NCI-H1930 (cell line): ENCODE data around the gene CPB2.

Experiments used
- DNase-seq, 2 experiments: peaks; one replicate each; lab custom pipeline; 2025; lab: John Stamatoyannopoulos, UW

Gene CPB2

GRCh38 chr13:46050771-46051170 lies 54.1 kb downstream of the CPB2 start:
- no peak for DNase-seq

GRCh38 chr13:46045424-46045823 lies 59.4 kb downstream of the CPB2 start:
- DNase-seq: no peak

GRCh38 chr13:46043647-46044046 lies 61.2 kb downstream of the CPB2 start:
- DNase-seq: no peak

- DNase-seq: no peak
Observed at GRCh38 chr13:46041419-46041839, 63.4 kb downstream of the CPB2 start.

GRCh38 chr13:46040763-46041162 lies 64.1 kb downstream of the CPB2 start:
- no peak for DNase-seq

- DNase-seq: no peak
Observed at GRCh38 chr13:46039411-46040182, 65.2 kb downstream of the CPB2 start.

- DNase-seq: no peak
Observed at GRCh38 chr13:46038296-46038695, 66.5 kb downstream of the CPB2 start.

GRCh38 chr13:46035066-46035465 lies 69.8 kb downstream of the CPB2 start:
- DNase-seq: no peak

- DNase-seq: no peak
Observed at GRCh38 chr13:46032341-46032740, 72.5 kb downstream of the CPB2 start.

GRCh38 chr13:46031581-46032263 lies 73.1 kb downstream of the CPB2 start:
- no peak for DNase-seq

- DNase-seq: no peak
Observed at GRCh38 chr13:46025157-46025556, 79.7 kb downstream of the CPB2 start.

GRCh38 chr13:46022481-46022880 lies 82.4 kb downstream of the CPB2 start:
- DNase-seq: no peak

- DNase-seq: no peak
Observed at GRCh38 chr13:46016216-46016615, 88.6 kb downstream of the CPB2 start.

- no peak for DNase-seq
Observed at GRCh38 chr13:46015366-46015765, 89.5 kb downstream of the CPB2 start.

- no peak for DNase-seq
Observed at GRCh38 chr13:46012404-46012803, 92.4 kb downstream of the CPB2 start.

GRCh38 chr13:46010148-46010547 lies 94.7 kb downstream of the CPB2 start:
- DNase-seq: no peak

- no peak for DNase-seq
Observed at GRCh38 chr13:46008631-46009030, 96.2 kb downstream of the CPB2 start.

GRCh38 chr13:46006688-46007452 lies 98.0 kb downstream of the CPB2 start:
- no peak for DNase-seq

GRCh38 chr13:46004491-46004890 lies 100.3 kb downstream of the CPB2 start:
- no peak for DNase-seq
